Neural progenitor cell (in vitro differentiated cells): ENCODE data around the gene LSM11.

Source experiments
- CTCF ChIP-seq: fragments of 200-600 bp; sonication (generic); IDR thresholded peaks from 2 replicates; pipeline ENCODE4 v1.5.1; 2017; ENCODE audit warnings: antibody characterized with exemption, mild to moderate bottlenecking
- EZH2 ChIP-seq: fragments of 200-600 bp; sonication (generic); IDR thresholded peaks from 2 replicates; pipeline ENCODE4 v1.6.1; 2017; ENCODE audit warnings: antibody characterized with exemption, mild to moderate bottlenecking, moderate library complexity
- EZH2phosphoT487 ChIP-seq: fragments of 200-600 bp; sonication (generic); IDR thresholded peaks from 2 replicates; pipeline ENCODE4 v1.6.1; 2017; ENCODE audit warnings: antibody characterized with exemption

- no peak for TF ChIP-seq EZH2phosphoT487
- no peak for TF ChIP-seq CTCF
- TF ChIP-seq EZH2, result no peak
Observed at GRCh38 chr5:157703736-157704135, 39.8 kb upstream of the LSM11 start.
